ENCODE results near the gene SPACA4. TPM values are rescaled to one million over a fixed set of nuclear protein-coding genes. Genes with fewer than 3 reads are reported as not detected.
"Not testable (repeated sequence)": the region's sequence is repeated elsewhere in the genome, so short reads cannot be mapped to it uniquely, and the experiment has no call there.

SPACA4 gene
- total RNA-seq, 1 donor from 2014 or later, result not detected

- intact Hi-C loops (cut with DNase I), result no loop called here
- ATAC-seq (ENCODE audit: poor library complexity), result peak; percentile 7
- peak; percentile 69 for DNase-seq
These were observed 23.2 kb downstream of the SPACA4 start for GRCh38 chr19:48629599-48630295.

GRCh38 chr19:48630296-48631063 is 23.9 kb downstream of the SPACA4 start:
- intact Hi-C loops (cut with DNase I), result no loop called here
- DNase-seq (peak; percentile 90), ATAC-seq (ENCODE audit: poor library complexity) (peak; percentile 7)

- intact Hi-C loops (cut with DNase I), result no loop called here
- no peak for DNase-seq
- ATAC-seq (ENCODE audit: poor library complexity), result no peak
These were observed 24.7 kb downstream of the SPACA4 start for GRCh38 chr19:48631225-48631624.

GRCh38 chr19:48632286-48632685 is 25.7 kb downstream of the SPACA4 start:
- ATAC-seq (ENCODE audit: poor library complexity); intact Hi-C loops (cut with DNase I); DNase-seq: not testable (repeated sequence)

GRCh38 chr19:48632692-48633147 is 26.2 kb downstream of the SPACA4 start:
- no peak for ATAC-seq (ENCODE audit: poor library complexity)
- intact Hi-C loops (cut with DNase I), result no loop called here
- DNase-seq, result peak; percentile 62

GRCh38 chr19:48633148-48634035 is 26.9 kb downstream of the SPACA4 start:
- DNase-seq (peak; percentile 49), ATAC-seq (ENCODE audit: poor library complexity) (no peak)
- intact Hi-C loops (cut with DNase I), result no loop called here

GRCh38 chr19:48634036-48634342 is 27.4 kb downstream of the SPACA4 start:
- ATAC-seq (ENCODE audit: poor library complexity), result no peak
- intact Hi-C loops (cut with DNase I), result no loop called here
- DNase-seq, result no peak

GRCh38 chr19:48634424-48635262 is 28.1 kb downstream of the SPACA4 start:
- peak; percentile 98 for DNase-seq
- ATAC-seq (ENCODE audit: poor library complexity), result peak; percentile 62
- intact Hi-C loops (cut with DNase I), result no loop called here

GRCh38 chr19:48635263-48635965 is 28.9 kb downstream of the SPACA4 start:
- intact Hi-C loops (cut with DNase I), result no loop called here
- DNase-seq (peak; percentile 79), ATAC-seq (ENCODE audit: poor library complexity) (peak; percentile 58)

GRCh38 chr19:48635966-48636858 is 29.7 kb downstream of the SPACA4 start:
- intact Hi-C loops (cut with DNase I), result no loop called here
- DNase-seq (no peak), ATAC-seq (ENCODE audit: poor library complexity) (no peak)

- intact Hi-C loops (cut with DNase I), result no loop called here
These were observed 30.4 kb downstream of the SPACA4 start, which contains the start of gene DBP for GRCh38 chr19:48636859-48637448. DBP (minus strand) TSS chr19:48637379; CDS start chr19:48636994, 385 bp downstream.

GRCh38 chr19:48637449-48637947 is 31.0 kb downstream of the SPACA4 start:
- intact Hi-C loops (cut with DNase I), result no loop called here
- DNase-seq (peak; percentile 99), ATAC-seq (ENCODE audit: poor library complexity) (peak; percentile 78)

More at GRCh38 chr19:48636859-48637448, 30.4 kb downstream of the SPACA4 start, which contains the start of gene DBP:
- DNase-seq, result peak; percentile 76
- peak; percentile 6 for ATAC-seq (ENCODE audit: poor library complexity)

- ATAC-seq (ENCODE audit: poor library complexity) (peak; percentile 42), DNase-seq (peak; percentile 83)
- intact Hi-C loops (cut with DNase I), result no loop called here
These were observed 31.6 kb downstream of the SPACA4 start for GRCh38 chr19:48637948-48638830.

- ATAC-seq (ENCODE audit: poor library complexity), result no peak
- intact Hi-C loops (cut with DNase I), result no loop called here
- no peak for DNase-seq
These were observed 32.4 kb downstream of the SPACA4 start for GRCh38 chr19:48638831-48639381.
